WERI-Rb-1 (cell line): ENCODE results near the gene DGKI.

Experiments
- DNase-seq: peaks from one replicate; pipeline ENCODE4 v3.0.0-alpha.2; 2020
- H3K27ac ChIP-seq: fragments of 250-450 bp; sonication (Bioruptor Pico); 2 replicates; pipeline ENCODE4 v1.5.1; 2020; ENCODE audit warnings: mild to moderate bottlenecking, moderate library complexity
- H3K27me3 ChIP-seq: fragments of 250-450 bp; sonication (Bioruptor Pico); 2 replicates; pipeline ENCODE4 v1.5.1; 2021; ENCODE audit warnings: mild to moderate bottlenecking, low read depth, moderate library complexity; ENCODE audit not compliant: insufficient read depth, severe bottlenecking
- H3K36me3 ChIP-seq: fragments of 250-450 bp; sonication (Bioruptor Pico); 2 replicates; pipeline ENCODE4 v1.5.1; 2020; ENCODE audit warnings: mild to moderate bottlenecking, moderate library complexity
- H3K4me3 ChIP-seq: 2 replicates; pipeline ENCODE4 v1.5.1; 2011; ENCODE audit warnings: low read depth, mild to moderate bottlenecking, control low read depth, low read length
- H3K9me3 ChIP-seq: fragments of 250-450 bp; sonication (Bioruptor Pico); 2 replicates; pipeline ENCODE4 v1.5.1; 2021; ENCODE audit warnings: mild to moderate bottlenecking, moderate library complexity; ENCODE audit not compliant: severe bottlenecking
- TF ChIP-seq, protein P1 (sequence below): IDR thresholded peaks from 2 replicates; pipeline ENCODE4 v1.5.1; 2011; ENCODE audit warnings: low read depth, mild to moderate bottlenecking, control low read depth, inconsistent platforms, low read length

DGKI gene

DNA sequence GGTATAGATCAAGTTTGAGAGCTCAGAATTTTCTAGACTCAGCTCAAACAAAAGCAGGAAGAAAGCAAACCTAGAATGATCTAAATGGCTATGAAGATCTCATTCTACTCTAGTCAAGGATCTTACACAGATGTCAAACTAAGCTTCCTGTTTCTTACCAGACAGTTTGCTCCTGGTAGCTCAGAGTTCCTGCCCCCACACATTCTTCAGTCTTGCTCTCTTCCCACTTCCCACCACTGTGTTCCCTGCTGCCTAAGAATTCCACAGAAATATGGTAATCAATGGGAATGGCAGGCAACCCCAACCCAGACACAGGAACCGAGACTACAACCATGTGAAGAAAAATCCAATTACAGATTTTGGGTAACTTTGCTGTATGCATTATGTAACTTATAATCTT is 369.8 kb downstream of the DGKI start:
- Histone ChIP-seq H3K27me3 (no peaks in the 10 kb centered on the region), H3K4me3 (no peak overlapping the region), H3K36me3 (no peaks in the 10 kb centered on the region), H3K9me3 (no peaks in the 10 kb centered on the region), H3K27ac (no peak overlapping the region)
- no peak for DNase-seq
- TF ChIP-seq, protein P1, sequence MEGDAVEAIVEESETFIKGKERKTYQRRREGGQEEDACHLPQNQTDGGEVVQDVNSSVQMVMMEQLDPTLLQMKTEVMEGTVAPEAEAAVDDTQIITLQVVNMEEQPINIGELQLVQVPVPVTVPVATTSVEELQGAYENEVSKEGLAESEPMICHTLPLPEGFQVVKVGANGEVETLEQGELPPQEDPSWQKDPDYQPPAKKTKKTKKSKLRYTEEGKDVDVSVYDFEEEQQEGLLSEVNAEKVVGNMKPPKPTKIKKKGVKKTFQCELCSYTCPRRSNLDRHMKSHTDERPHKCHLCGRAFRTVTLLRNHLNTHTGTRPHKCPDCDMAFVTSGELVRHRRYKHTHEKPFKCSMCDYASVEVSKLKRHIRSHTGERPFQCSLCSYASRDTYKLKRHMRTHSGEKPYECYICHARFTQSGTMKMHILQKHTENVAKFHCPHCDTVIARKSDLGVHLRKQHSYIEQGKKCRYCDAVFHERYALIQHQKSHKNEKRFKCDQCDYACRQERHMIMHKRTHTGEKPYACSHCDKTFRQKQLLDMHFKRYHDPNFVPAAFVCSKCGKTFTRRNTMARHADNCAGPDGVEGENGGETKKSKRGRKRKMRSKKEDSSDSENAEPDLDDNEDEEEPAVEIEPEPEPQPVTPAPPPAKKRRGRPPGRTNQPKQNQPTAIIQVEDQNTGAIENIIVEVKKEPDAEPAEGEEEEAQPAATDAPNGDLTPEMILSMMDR, result no peak

DNA sequence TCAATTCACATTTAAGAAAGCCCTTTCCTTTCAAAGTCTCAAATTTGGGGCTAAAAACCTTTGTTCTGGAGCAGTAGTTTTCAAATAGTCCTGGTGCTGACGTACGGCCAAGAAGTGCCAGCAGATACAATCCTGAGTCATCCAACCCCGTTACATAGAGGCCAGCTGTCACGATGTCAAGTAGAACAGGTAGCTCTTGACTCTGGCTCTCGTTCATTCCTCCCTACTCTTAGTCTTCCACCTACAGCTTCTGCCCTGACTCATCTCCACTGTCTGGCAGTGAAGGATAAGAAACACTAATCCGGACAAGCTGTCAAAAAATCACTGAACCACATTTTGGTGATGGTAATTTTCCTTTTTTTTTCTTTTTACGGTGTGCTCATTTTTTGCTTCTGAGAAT is 370.8 kb downstream of the DGKI start:
- no peak overlapping the region for H3K4me3 ChIP-seq
- no peaks in the 10 kb centered on the region for H3K36me3 ChIP-seq
- H3K27me3 ChIP-seq, result no peaks in the 10 kb centered on the region
- no peak for DNase-seq
- no peaks in the 10 kb centered on the region for H3K9me3 ChIP-seq
- H3K27ac ChIP-seq, result no peak overlapping the region
- TF ChIP-seq, protein P1, result no peak

DNA sequence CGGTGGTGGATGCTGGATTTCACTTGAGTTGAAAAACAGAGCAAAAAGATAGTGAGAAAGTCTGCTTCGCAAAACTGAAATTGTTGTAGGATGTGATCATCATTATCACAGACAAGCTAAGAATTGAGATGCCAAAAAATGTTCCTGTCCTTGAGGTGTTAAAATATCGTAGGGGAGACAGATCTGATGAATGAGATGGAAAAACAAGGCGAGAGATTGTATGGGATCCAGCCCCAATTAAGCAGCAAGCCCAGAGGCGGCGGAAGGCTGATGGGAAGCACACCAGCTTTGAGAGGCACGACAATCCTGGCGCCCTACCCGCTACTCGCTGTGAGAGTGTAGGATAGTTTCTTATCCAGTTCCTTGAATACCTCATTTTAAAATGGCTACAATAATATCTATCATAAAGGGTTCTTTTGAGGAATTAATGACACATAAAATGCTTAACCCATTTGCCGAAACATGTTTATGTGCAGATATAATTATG is 372.2 kb downstream of the DGKI start:
- H3K4me3 ChIP-seq, result no peak overlapping the region
- TF ChIP-seq, protein P1, result no peak
- DNase-seq, result no peak
- no peaks in the 10 kb centered on the region for H3K27me3 ChIP-seq
- H3K9me3 ChIP-seq, result no peaks in the 10 kb centered on the region
- H3K27ac ChIP-seq, result no peak overlapping the region
- H3K36me3 ChIP-seq, result no peaks in the 10 kb centered on the region

DNA sequence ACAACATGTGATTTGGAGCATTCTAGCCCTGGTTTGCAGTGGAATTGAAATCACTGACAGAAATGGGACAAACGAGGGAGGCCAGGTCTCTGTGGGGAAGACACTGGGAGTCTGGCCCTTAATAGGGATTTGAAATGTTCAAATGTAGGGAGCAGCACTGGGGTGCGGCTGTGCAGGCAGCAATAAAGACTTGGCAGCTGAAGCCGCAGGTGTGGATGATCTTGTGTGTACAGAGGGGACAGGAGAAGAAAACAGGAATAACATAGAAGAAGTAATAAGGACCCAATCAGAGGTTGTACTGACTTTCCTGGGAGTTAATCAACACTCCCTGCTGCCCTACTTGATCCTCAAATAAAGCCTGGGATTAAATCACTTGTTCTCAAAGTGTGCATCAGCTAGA is 375.6 kb downstream of the DGKI start:
- Histone ChIP-seq H3K36me3 (no peaks in the 10 kb centered on the region), H3K27me3 (no peaks in the 10 kb centered on the region), H3K4me3 (no peak overlapping the region), H3K9me3 (no peaks in the 10 kb centered on the region), H3K27ac (no peak overlapping the region)
- DNase-seq, result no peak
- TF ChIP-seq, protein P1, result no peak

DNA sequence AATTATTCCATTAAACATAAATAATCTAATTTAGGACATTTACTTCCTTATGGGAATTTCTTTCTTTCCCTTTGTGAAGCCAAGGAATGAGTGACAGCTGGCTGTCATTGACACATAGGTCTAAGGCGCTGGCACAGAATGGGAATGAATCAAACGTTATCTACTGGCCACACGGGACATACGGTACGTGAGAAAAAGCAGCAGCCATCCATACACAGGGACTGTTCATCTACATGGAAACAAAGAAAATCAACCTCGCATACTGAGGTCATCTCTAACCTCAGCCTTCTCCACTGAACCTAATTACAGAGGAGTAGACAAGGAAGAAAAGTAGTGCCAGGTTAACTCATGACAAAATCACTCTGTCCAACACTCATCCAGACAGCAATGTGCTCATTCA is 376.9 kb downstream of the DGKI start:
- H3K27ac ChIP-seq, result no peak overlapping the region
- H3K27me3 ChIP-seq, result no peaks in the 10 kb centered on the region
- no peaks in the 10 kb centered on the region for H3K36me3 ChIP-seq
- H3K4me3 ChIP-seq, result no peak overlapping the region
- no peak for DNase-seq
- TF ChIP-seq, protein P1, result no peak
- no peaks in the 10 kb centered on the region for H3K9me3 ChIP-seq

DNA sequence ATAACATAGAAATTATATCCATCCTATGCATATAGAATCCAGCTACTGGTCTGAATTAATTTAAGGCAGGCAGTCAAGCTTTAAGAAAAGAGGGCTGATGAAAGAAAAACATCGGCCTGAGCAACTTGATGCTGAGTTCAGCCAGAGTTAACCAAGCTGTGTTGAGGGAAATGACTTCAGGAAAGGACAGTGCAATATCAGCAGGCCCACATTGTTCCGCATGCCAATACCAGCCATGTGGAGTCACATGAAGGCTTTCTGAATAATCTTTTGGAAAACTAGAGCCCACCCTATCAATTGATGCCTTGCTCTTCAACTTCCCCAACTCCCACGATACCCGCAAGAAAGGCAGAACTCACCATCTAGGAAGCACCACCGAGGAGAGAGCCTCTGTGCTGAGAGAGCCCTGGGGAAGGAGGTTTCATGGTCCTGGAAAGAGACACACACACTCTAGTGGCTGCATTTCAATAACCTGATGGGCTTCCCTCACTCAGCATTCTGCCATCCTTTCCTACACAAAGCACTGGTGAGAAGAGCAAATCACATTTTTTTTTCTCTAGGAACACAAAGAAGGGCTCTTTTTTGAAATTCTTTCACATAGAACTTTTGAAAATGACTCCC is 377.5 kb downstream of the DGKI start:
- TF ChIP-seq, protein P1, result no peak
- H3K27ac ChIP-seq, result no peak overlapping the region
- no peaks in the 10 kb centered on the region for H3K9me3 ChIP-seq
- no peaks in the 10 kb centered on the region for H3K36me3 ChIP-seq
- H3K27me3 ChIP-seq, result no peaks in the 10 kb centered on the region
- no peak overlapping the region for H3K4me3 ChIP-seq
- no peak for DNase-seq
